Motor neuron (in vitro differentiated cells): ENCODE data around the gene ZNF526. TPM values are rescaled to one million over a fixed set of nuclear protein-coding genes. Genes with fewer than 3 reads are reported as not detected.

Experiments used
- ATAC-seq, 8 experiments: fragments of 200-7000 bp; cut with Tn5 transposase; replicated peaks in 6 of 8; 2 replicates each; pipeline ENCODE4 v1.8.0; 2021; ENCODE audit warnings: mild to moderate bottlenecking in 8 of 8, moderate library complexity in 8 of 8
- H3K27ac ChIP-seq, 2 donors: fragments of 250-450 bp; sonication (Bioruptor Pico); 2 replicates each; pipeline ENCODE4 v1.9.0; 2021; ENCODE audit warnings: antibody characterized with exemption in 2 of 2, mild to moderate bottlenecking in 2 of 2, moderate library complexity in 1 of 2
- H3K4me1 ChIP-seq, 2 donors: fragments of 250-450 bp; sonication (Bioruptor Pico); replicated peaks in 1 of 2; 2 replicates each; pipeline ENCODE4 v1.6.1; 2021; ENCODE audit warnings: antibody characterized with exemption in 2 of 2, mild to moderate bottlenecking in 2 of 2, moderate library complexity in 1 of 2
- H3K4me3 ChIP-seq, 5 donors: fragments of 250-450 bp; sonication (Bioruptor Pico); 2 replicates each; pipeline ENCODE4 v1.9.0; 2021; ENCODE audit warnings: antibody characterized with exemption in 5 of 5, mild to moderate bottlenecking in 5 of 5, moderate library complexity in 4 of 5
- WGBS, 10 experiments: fragments of 450-650 bp; shearing (Covaris generic); methylation state at CpG; one replicate each; pipeline ENCODE4 v1.0.0; 2022; 5-methylcytosine and 5-hydroxymethylcytosine counted together
- in situ Hi-C, 9 experiments: fragments of 400-800 bp; cut with MboI; loops; one replicate each; pipeline ENCODE4 v1.15.0; 2021; ENCODE audit warnings: low sequenced_read_pairs in 9 of 9, low pct_unique_long_range_greater_than_20kb in 2 of 9; ENCODE audit not compliant: unreplicated experiment in 9 of 9
- total RNA-seq, 8 experiments: library from RNA; unstranded; fragments of 300-600 nt; gene quantifications; 2 replicates each; pipeline versions ENCODE4 v1.2.3 to v1.2.4, GENCODE V29; 2022

ZNF526 gene
- total RNA-seq, 8 experiments from 2014 or later = 5.1 to 14.1 (median 8.0) TPM

- Histone ChIP-seq H3K4me1 (peaks cover 25 to 34% of the 10 kb centered on the region in 2 donors), H3K27ac (no peak overlapping the region), H3K4me3 (no peak overlapping the region)
- no peak for ATAC-seq
- 80 to 90% (median 87%) methylated on average over 1 to 2 of the region's 7 CpGs; no CpG with 5 or more reads in 6 of the 10 experiments for WGBS, 10 experiments
- in situ Hi-C loops = no loop called here
These were observed 27.0 kb downstream of the ZNF526 start for GRCh38 chr19:42246922-42247639.

- Histone ChIP-seq H3K27ac (no peak overlapping the region), H3K4me1 (peaks cover 32 to 41% of the 10 kb centered on the region in 2 donors), H3K4me3 (no peak overlapping the region)
- no CpG with 5 or more reads among the region's 6 CpGs for WGBS, 10 experiments
- in situ Hi-C loops = no loop called here
- ATAC-seq = no peak
These were observed 27.6 kb downstream of the ZNF526 start for GRCh38 chr19:42247640-42248199.

- Histone ChIP-seq H3K4me3 (no peak overlapping the region), H3K27ac (no peak overlapping the region), H3K4me1 (peaks cover 36 to 41% of the 10 kb centered on the region in 2 donors)
- 100% methylated on average over 2 to 5 of the region's 41 CpGs; no CpG with 5 or more reads in 7 of the 10 experiments for WGBS, 10 experiments
- no peak for ATAC-seq
- in situ Hi-C loops = no loop called here
These were observed 28.4 kb downstream of the ZNF526 start for GRCh38 chr19:42248270-42249148.

- Histone ChIP-seq H3K27ac (no peak overlapping the region), H3K4me3 (no peak overlapping the region), H3K4me1 (peaks cover 29 to 34% of the 10 kb centered on the region in 2 donors)
- in situ Hi-C loops = no loop called here
- 92 to 100% (median 100%) methylated on average over 1 to 5 of the region's 36 CpGs; no CpG with 5 or more reads in 7 of the 10 experiments for WGBS, 10 experiments
- ATAC-seq = no peak
These were observed 29.1 kb downstream of the ZNF526 start for GRCh38 chr19:42249149-42249750.

GRCh38 chr19:42249769-42250168 is 29.7 kb downstream of the ZNF526 start:
- ATAC-seq = no peak
- in situ Hi-C loops = no loop called here
- Histone ChIP-seq H3K4me1 (peaks cover 28 to 32% of the 10 kb centered on the region in 2 donors), H3K4me3 (no peak overlapping the region), H3K27ac (no peak overlapping the region)
- 70 to 100% (median 100%) methylated on average over 1 to 3 of the region's 6 CpGs; no CpG with 5 or more reads in 3 of the 10 experiments for WGBS, 10 experiments

GRCh38 chr19:42250183-42250665 is 30.1 kb downstream of the ZNF526 start:
- no peak for ATAC-seq
- WGBS, 10 experiments = 90% methylated on average over 4 of the region's 15 CpGs; no CpG with 5 or more reads in 9 of the 10 experiments
- in situ Hi-C loops = no loop called here
- Histone ChIP-seq H3K4me1 (peaks cover 26 to 32% of the 10 kb centered on the region in 2 donors), H3K4me3 (no peak overlapping the region), H3K27ac (peak overlapping the region in 1 of 2 donors; percentile 72)

GRCh38 chr19:42250666-42251531 is 30.8 kb downstream of the ZNF526 start:
- WGBS, 10 experiments = 20 to 73% methylated on average over 1 to 3 of the region's 19 CpGs; no CpG with 5 or more reads in 8 of the 10 experiments
- ATAC-seq = peak in 6 of 8 experiments; percentile 2 to 30 (median 21)
- H3K4me3 ChIP-seq = peak overlapping the region in 2 of 5 donors; percentile 7 to 21
- in situ Hi-C loops = no loop called here
- H3K4me1 ChIP-seq = peaks cover 29 to 31% of the 10 kb centered on the region in 2 donors
- peak overlapping the region; percentile 63 to 72 for H3K27ac ChIP-seq

- Histone ChIP-seq H3K27ac (peak overlapping the region; percentile 1 to 76), H3K4me3 (peak overlapping the region in 4 of 5 donors; percentile 59 to 96 (median 70)), H3K4me1 (peaks cover 27 to 33% of the 10 kb centered on the region in 2 donors)
- WGBS, 10 experiments = 83 to 100% (median 100%) methylated on average over 1 of the region's 4 CpGs; no CpG with 5 or more reads in 6 of the 10 experiments
- ATAC-seq = no peak
- in situ Hi-C loops = no loop called here
These were observed 31.7 kb downstream of the ZNF526 start for GRCh38 chr19:42251572-42252358.

- 0 to 7% (median 0%) methylated on average over 1 to 4 of the region's 27 CpGs; no CpG with 5 or more reads in 7 of the 10 experiments for whole genome bisulfite sequencing, 10 experiments
- peak overlapping the region; percentile 59 to 96 (median 72) for H3K4me3 ChIP-seq
- in situ Hi-C loops = no loop called here
- H3K27ac ChIP-seq = peak overlapping the region; percentile 76 to 90
- peaks cover 27 to 33% of the 10 kb centered on the region in 2 donors for H3K4me1 ChIP-seq
- ATAC-seq = peak in 7 of 8 experiments; percentile 0 to 45 (median 20)
These were observed 32.5 kb downstream of the ZNF526 start for GRCh38 chr19:42252365-42253244.

- ATAC-seq = peak; percentile 1 to 23 (median 4)
- Histone ChIP-seq H3K27ac (peak overlapping the region; percentile 76 to 90), H3K4me3 (peak overlapping the region; percentile 59 to 96 (median 72)), H3K4me1 (peaks cover 27 to 33% of the 10 kb centered on the region in 2 donors)
- WGBS, 10 experiments = 0% methylated on average over 1 to 4 of the region's 71 CpGs; no CpG with 5 or more reads in 7 of the 10 experiments
- in situ Hi-C loops = no loop called here
These were observed 33.4 kb downstream of the ZNF526 start for GRCh38 chr19:42253245-42254088.
